GM23248 (cell line): Measurements from ENCODE around the gene AK9.
"Not testable (repeated sequence)": the region's sequence is repeated elsewhere in the genome, so short reads cannot be mapped to it uniquely, and the experiment has no call there.

Experiments used
- EZH2 ChIP-seq: fragments of 200-600 bp; sonication (generic); IDR thresholded peaks from 2 replicates; pipeline ENCODE4 v1.6.1; 2018; ENCODE audit warnings: antibody characterized with exemption, mild to moderate bottlenecking; ENCODE audit not compliant: insufficient read depth, poor library complexity, severe bottlenecking
- EZH2phosphoT487 ChIP-seq: fragments of 200-600 bp; sonication (generic); IDR thresholded peaks from 2 replicates; pipeline ENCODE4 v1.6.1; 2018; ENCODE audit warnings: antibody characterized with exemption, moderate library complexity, mild to moderate bottlenecking, low read depth; ENCODE audit not compliant: insufficient read depth

GRCh38 chr6:109725250-109725649, 34.2 kb upstream of the AK9 start:
- TF ChIP-seq EZH2phosphoT487, EZH2: not testable (repeated sequence)
